IMR-90 (cell line): Measurements from ENCODE around the gene SNAPC1. TPM values are rescaled to one million over a fixed set of nuclear protein-coding genes. Genes with fewer than 3 reads are reported as not detected.

ENCODE experiments used
- ATAC-seq: fragments of 200-7000 bp; cut with Tn5 transposase; 2 replicates; pipeline ENCODE4 v1.9.1; 2020; ENCODE audit warnings: low read depth, mild to moderate bottlenecking, moderate library complexity
- BruUV-seq: library from RNA; stranded (reverse); fragments of 400-500 nt; replicated peaks from 2 replicates; lab custom pipeline; 2021; lab: Mats Ljungman, UMichigan
- CTCF ChIA-PET: fragments of 300-600 bp; formaldehyde crosslinking; extraction: SDS; loops from one replicate; lab custom pipeline; 2021; ENCODE audit warnings: antibody characterized with exemption; lab: Yijun Ruan, JAX
- POLR2A ChIA-PET: fragments of 300-600 bp; sonication (Branson Sonifier 250); formaldehyde crosslinking; loops from one replicate; lab custom pipeline; 2022; ENCODE audit warnings: antibody characterized with exemption; ENCODE audit not compliant: unreplicated experiment; lab: Charles Lee
- DNase-seq: peaks from one replicate; pipeline ENCODE4 v3.0.0; 2013
- H2AFZ ChIP-seq: replicated peaks from 2 replicates; pipeline ENCODE3; 2013; ENCODE audit warnings: low read length, mild to moderate bottlenecking; ENCODE audit not compliant: poor library complexity
- H2AK5ac ChIP-seq: 2 replicates; pipeline ENCODE4 v1.6.1; 2013; ENCODE audit warnings: low read depth, low read length, inconsistent platforms
- H2AK9ac ChIP-seq: replicated peaks from 2 replicates; pipeline ENCODE3; 2013; ENCODE audit warnings: mild to moderate bottlenecking, low read depth, low read length, moderate library complexity; ENCODE audit not compliant: poor library complexity
- H2BK120ac ChIP-seq: 2 replicates; pipeline ENCODE4 v1.6.1; 2013; ENCODE audit warnings: low read depth, low read length, inconsistent platforms
- H2BK15ac ChIP-seq: 3 replicates; pipeline ENCODE4 v1.6.1; 2013; ENCODE audit warnings: low read depth, low read length, inconsistent platforms
- H2BK20ac ChIP-seq: 2 replicates; pipeline ENCODE4 v1.6.1; 2013; ENCODE audit warnings: low read depth, mild to moderate bottlenecking, inconsistent platforms, low read length, moderate library complexity
- H2BK5ac ChIP-seq: 2 replicates; pipeline ENCODE4 v1.6.1; 2013; ENCODE audit warnings: mild to moderate bottlenecking, low read depth, low read length, inconsistent platforms; ENCODE audit not compliant: poor library complexity, severe bottlenecking
- H3K14ac ChIP-seq: replicated peaks from 2 replicates; pipeline ENCODE4 v1.6.1; 2013; ENCODE audit warnings: low read depth, low read length, inconsistent platforms
- H3K18ac ChIP-seq: 2 replicates; pipeline ENCODE4 v1.6.1; 2013; ENCODE audit warnings: low read depth, low read length, control low read depth
- H3K23ac ChIP-seq: 2 replicates; pipeline ENCODE4 v1.6.1; 2013; ENCODE audit warnings: low read depth, low read length, inconsistent platforms
- H3K27ac ChIP-seq: 2 replicates; pipeline ENCODE4 v1.5.1; 2013; ENCODE audit warnings: mild to moderate bottlenecking, control low read depth, low read length; ENCODE audit not compliant: insufficient read depth
- H3K27me3 ChIP-seq: 2 replicates; pipeline ENCODE4 v1.6.1; 2013; ENCODE audit warnings: low read length; ENCODE audit not compliant: control insufficient read depth, insufficient read depth
- H3K36me3 ChIP-seq: 2 replicates; pipeline ENCODE4 v1.6.1; 2013; ENCODE audit warnings: low read length, mixed read lengths; ENCODE audit not compliant: control insufficient read depth, insufficient read depth
- H3K4ac ChIP-seq: 2 replicates; pipeline ENCODE4 v1.6.1; 2013; ENCODE audit warnings: low read depth, low read length, inconsistent platforms
- H3K4me1 ChIP-seq: 2 replicates; pipeline ENCODE4 v1.6.1; 2013; ENCODE audit warnings: low read length, mixed read lengths; ENCODE audit not compliant: control insufficient read depth, insufficient read depth
- H3K4me2 ChIP-seq: 2 replicates; pipeline ENCODE4 v1.6.1; 2013; ENCODE audit warnings: low read depth, mild to moderate bottlenecking, control low read depth, low read length, moderate library complexity
- H3K4me3 ChIP-seq: 2 replicates; pipeline ENCODE4 v1.5.1; 2013; ENCODE audit warnings: low read depth, mild to moderate bottlenecking, control low read depth, low read length, moderate library complexity; ENCODE audit not compliant: insufficient read depth
- H3K56ac ChIP-seq: 2 replicates; pipeline ENCODE4 v1.6.1; 2013; ENCODE audit warnings: low read length, inconsistent platforms; ENCODE audit not compliant: insufficient read depth; ENCODE audit errors: extremely low read depth
- H3K79me1 ChIP-seq, 2 experiments: 2 replicates each; pipeline ENCODE4 v1.6.1; 2013; ENCODE audit warnings: low read length in 2 of 2, inconsistent platforms in 1 of 2, low read depth in 1 of 2
- H3K9ac ChIP-seq: 2 replicates; pipeline ENCODE4 v1.6.1; 2013; ENCODE audit warnings: low read depth, low read length, control low read depth
- H3K9me1 ChIP-seq: 2 replicates; pipeline ENCODE4 v1.6.1; 2013; ENCODE audit warnings: low read length, inconsistent platforms; ENCODE audit not compliant: insufficient read depth
- H3K9me3 ChIP-seq: 2 replicates; pipeline ENCODE4 v1.6.1; 2013; ENCODE audit warnings: low read length; ENCODE audit not compliant: control insufficient read depth, insufficient read depth
- H4K20me1 ChIP-seq: 2 replicates; pipeline ENCODE4 v1.6.1; 2013; ENCODE audit warnings: low read length, inconsistent platforms; ENCODE audit not compliant: insufficient read depth
- H4K5ac ChIP-seq: 2 replicates; pipeline ENCODE4 v1.6.1; 2013; ENCODE audit warnings: mild to moderate bottlenecking, low read depth, low read length, control low read depth
- H4K8ac ChIP-seq, 2 experiments: 2 replicates each; pipeline ENCODE4 v1.6.1; 2013; ENCODE audit warnings: low read depth in 2 of 2, low read length in 2 of 2, control low read depth in 1 of 2, inconsistent platforms in 1 of 2
- H4K91ac ChIP-seq: 2 replicates; pipeline ENCODE4 v1.6.1; 2013; ENCODE audit warnings: low read depth, low read length, inconsistent platforms; ENCODE audit not compliant: insufficient read depth
- NFE2L2 ChIP-seq: fragments of 150-350 bp; IDR thresholded peaks from 2 replicates; pipeline ENCODE4 v1.6.1; 2016; ENCODE audit warnings: low read depth, mild to moderate bottlenecking, low read length
- RAD21 ChIP-seq: IDR thresholded peaks from 2 replicates; pipeline ENCODE4 v1.6.1; 2012; ENCODE audit warnings: low read length, improper control_type of control experiment
- WGBS, 2 experiments: methylation state at CpG; one replicate each; pipeline versions ENCODE4 v1.1.5 to v1.1.7; 2013; ENCODE audit warnings: missing lambda C conversion rate in 2 of 2; ENCODE audit not compliant: insufficient read length in 1 of 2; ENCODE audit errors: extremely low coverage in 2 of 2; 5-methylcytosine and 5-hydroxymethylcytosine counted together
- dilution Hi-C: fragments of 300-500 bp; cut with HindIII; formaldehyde crosslinking; loops from one replicate; pipeline ENCODE4 v1.14.3; 2018; ENCODE audit warnings: low sequenced_read_pairs; ENCODE audit not compliant: unreplicated experiment
- in situ Hi-C: fragments of 300-500 bp; cut with MboI; formaldehyde crosslinking; loops from 3 replicates; pipeline ENCODE4 v1.14.3; 2019; ENCODE audit warnings: low sequenced_read_pairs, inconsistent platforms, mixed read lengths
- intact Hi-C: fragments of 100-400 bp; cut with micrococcal nuclease; formaldehyde crosslinking; loops from 2 replicates; pipeline ENCODE4 v1.10.0; 2022
- polyA plus RNA-seq, 3 experiments: library from polyadenylated mRNA; depleted of rRNA; stranded (reverse); fragments of >200 nt; gene quantifications; 2 replicates each; pipeline ENCODE4 v1.2.3, GENCODE V29; 2012; ENCODE audit warnings: low replicate concordance in 1 of 3
- total RNA-seq: library from RNA; depleted of rRNA; stranded (reverse); fragments of >200 nt; gene quantifications from 2 replicates; pipeline ENCODE4 v1.2.3, GENCODE V29; 2012

The SNAPC1 gene
- total and polyA plus RNA-seq, 2 of the 4 experiments (the other 2 are of a cell fraction), result 7.7 to 9.3 TPM

DNA sequence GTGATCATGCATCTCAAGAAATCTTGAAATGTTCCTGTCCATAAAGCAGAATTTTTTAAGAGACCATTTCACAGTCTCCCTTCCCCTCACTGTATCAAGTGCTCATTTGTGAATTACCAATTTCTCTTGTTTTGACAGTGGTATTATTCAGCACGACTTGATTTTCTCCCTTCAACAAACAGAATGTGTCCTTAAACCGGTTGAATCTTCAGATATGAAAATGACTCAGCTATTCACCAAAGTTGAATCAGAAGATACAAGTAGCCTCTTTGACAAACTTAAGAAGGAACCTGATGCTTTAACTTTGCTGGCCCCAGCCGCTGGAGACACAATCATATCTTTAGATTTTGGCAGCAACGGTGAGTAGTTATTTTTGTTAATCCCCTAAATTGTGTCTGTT, 25.5 kb upstream of the SNAPC1 start:
- Histone ChIP-seq H3K36me3 (peaks cover 66% of the 10 kb centered on the region), H2BK120ac (no peak overlapping the region), H3K4me3 (no peak overlapping the region), H3K9me3 (no peaks in the 10 kb centered on the region), H3K4ac (no peak overlapping the region), H3K27me3 (no peaks in the 10 kb centered on the region), H2BK20ac (no peak overlapping the region), H3K18ac (no peak overlapping the region), H3K56ac (no peak overlapping the region), H3K4me1 (no peaks in the 10 kb centered on the region), H2BK5ac (peak overlapping the region; percentile 24), H4K20me1 (peaks cover 12% of the 10 kb centered on the region), H2AK5ac (no peak overlapping the region), H3K14ac (no peak overlapping the region), H2AFZ (no peak overlapping the region), H3K9ac (no peak overlapping the region), H4K5ac (no peak overlapping the region), H3K9me1 (no peaks in the 10 kb centered on the region), H3K4me2 (no peak overlapping the region), H2AK9ac (no peak overlapping the region), H4K8ac (no peak overlapping the region), H3K23ac (no peak overlapping the region), H3K79me1 (peaks cover 19 to 45% of the 10 kb centered on the region in 2 experiments), H3K27ac (no peak overlapping the region), H2BK15ac (no peak overlapping the region), H4K91ac (no peak overlapping the region)
- dilution Hi-C loops (no loop called here), intact Hi-C loops (no loop called here), in situ Hi-C loops (no loop called here)
- CTCF ChIA-PET, result no interaction called here
- POLR2A ChIA-PET, result no interaction called here
- no TSS peak for BruUV-seq
- TF ChIP-seq NFE2L2 (peak; percentile 30; the same call in 1 of the 2 replicates), RAD21 (no peak)
- DNase-seq, result peak; percentile 37
- no peak for ATAC-seq
- WGBS, 2 experiments, result no CpG with 5 or more reads among the region's 4 CpGs
